ENCODE data around the gene STAC3. TPM values are rescaled to one million over a fixed set of nuclear protein-coding genes. Genes with fewer than 3 reads are reported as not detected.

The STAC3 gene
- total and polyA plus RNA-seq, 2 of the 8 experiments (the other 6 are each of a cell fraction or from before 2014, with no cell fraction given): 0.70 to 1.3 TPM

DNA sequence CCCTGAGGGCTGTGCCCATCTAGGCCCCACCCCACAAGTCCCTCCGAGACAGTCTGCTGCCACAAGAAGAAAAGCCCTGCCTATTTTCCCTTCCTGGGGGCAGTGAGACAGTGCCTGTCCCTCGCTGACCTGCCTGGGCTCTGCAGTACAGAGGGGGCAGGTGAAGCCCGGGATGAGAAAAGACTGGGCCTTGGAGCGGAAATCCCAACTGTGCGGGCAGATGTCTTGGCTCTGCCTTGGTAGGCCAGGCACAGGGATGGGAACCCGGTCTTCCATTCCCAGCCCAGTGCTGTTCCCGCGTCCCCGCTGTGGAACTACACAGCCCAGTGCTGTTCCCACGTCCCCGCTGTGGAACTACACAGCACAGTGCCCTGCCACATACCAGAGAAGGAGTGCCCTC is 47.2 kb downstream of the STAC3 start:
- no peak for TF ChIP-seq BRCA1 (IDR thresholded peaks at IDR 0.05; ENCODE audit: low read depth, low read length)
- no peak for TF ChIP-seq ASH2L (IDR thresholded peaks at IDR 0.05; ENCODE audit: low read length)
- TF ChIP-seq EP300 (IDR thresholded peaks at IDR 0.05; ENCODE audit: borderline replicate concordance in 1 of 2, low read depth in 2 of 2, low read length in 2 of 2): no peak
- CTCF ChIA-PET (ENCODE audit: partially characterized antibody): no interaction called here
- WGBS, 2 experiments (ENCODE audit: extremely low coverage in 1 of 2, insufficient coverage in 1 of 2, insufficient read length in 1 of 2, insufficient replicate concordance in 2 of 2, low coverage in 1 of 2, low lambda C conversion rate in 2 of 2, missing lambda C conversion rate in 1 of 2): 89% methylated on average over 11 of the region's 11 CpGs; no CpG with 5 or more reads in 1 of the 2 experiments

More for the DNA sequence above, 47.2 kb downstream of the STAC3 start:
- FAIRE-seq (no peak), DNase-seq (ENCODE audit: low read depth in 1 of 2, low spot score in 2 of 2) (no peak)
- H3K27ac ChIP-seq (ENCODE audit: low read depth, low read length): no peak overlapping the region
- H3K14ac ChIP-seq (ENCODE audit: insufficient read length): no peak overlapping the region
- H3K36me3 ChIP-seq (ENCODE audit: control insufficient read depth in 2 of 4, insufficient read depth in 4 of 4, low read length in 3 of 4): peaks cover 38 to 86% (median 72%) of the 10 kb centered on the region in 4 experiments
- no peak overlapping the region for H2BK120ac ChIP-seq (replicated peaks; ENCODE audit: low read depth, low read length)
- H2BK15ac ChIP-seq (ENCODE audit: low read length): no peak overlapping the region
- H3K23ac ChIP-seq (ENCODE audit: insufficient read length): no peak overlapping the region
- no peak overlapping the region for H3K9ac ChIP-seq (replicated peaks in 1 of 4; ENCODE audit: extremely low read depth in 1 of 4, low read depth in 3 of 4, low read length in 3 of 4)
- no peak overlapping the region for H4K91ac ChIP-seq (replicated peaks; ENCODE audit: insufficient read length, low read length)
- H3K4me1 ChIP-seq (replicated peaks in 1 of 4; ENCODE audit: control insufficient read depth in 3 of 4, insufficient read depth in 4 of 4, low read length in 3 of 4): no peaks in the 10 kb centered on the region
- no peaks in the 10 kb centered on the region for H3K9me3 ChIP-seq (ENCODE audit: insufficient read depth in 2 of 2, low read depth in 1 of 2, low read length in 1 of 2)
- no peak overlapping the region for H2BK12ac ChIP-seq (ENCODE audit: low read depth, low read length)
- peaks cover 10 to 22% of the 10 kb centered on the region in 2 experiments for H4K20me1 ChIP-seq (replicated peaks in 1 of 2; ENCODE audit: control insufficient read depth in 1 of 2, insufficient read depth in 2 of 2, low read length in 2 of 2)
- H4K5ac ChIP-seq (ENCODE audit: insufficient read length, low read depth, low read length): no peak overlapping the region
- no peak overlapping the region for H3K56ac ChIP-seq (replicated peaks; ENCODE audit: insufficient read length, low read depth, low read length)
- H4K8ac ChIP-seq (ENCODE audit: extremely low read depth, insufficient read depth, low read length): no peak overlapping the region
- H2BK5ac ChIP-seq (ENCODE audit: low read depth, low read length): no peak overlapping the region; the same call in 1 of the 2 replicates
- H3K79me2 ChIP-seq (ENCODE audit: control insufficient read depth in 1 of 2, insufficient read depth in 2 of 2, low read length in 2 of 2): no peaks in the 10 kb centered on the region
- H3K4ac ChIP-seq (replicated peaks; ENCODE audit: insufficient read length, low read depth, low read length): no peak overlapping the region
- H3K4me3 ChIP-seq (ENCODE audit: extremely low read depth in 1 of 4, insufficient read depth in 2 of 4, low read depth in 3 of 4, low read length in 4 of 4): no peak overlapping the region
- H3K79me1 ChIP-seq (ENCODE audit: low read depth, low read length): no peaks in the 10 kb centered on the region; the same call in 1 of the 2 replicates
- no peaks in the 10 kb centered on the region for H3K23me2 ChIP-seq (ENCODE audit: low read depth, low read length)
- POLR2A ChIA-PET (ENCODE audit: partially characterized antibody): interaction anchor here (2.8 to 6.5 kb wide), 3 partner anchors 11 to 28 kb away, joined by 5 to 33 read pairs (median 7); partner anchors contain the start of gene SHMT2
- H3K4me2 ChIP-seq (ENCODE audit: insufficient read depth in 1 of 2, low read depth in 2 of 2, low read length in 2 of 2): no peak overlapping the region
- no peaks in the 10 kb centered on the region for H3K27me3 ChIP-seq (replicated peaks in 1 of 4; ENCODE audit: control insufficient read depth in 3 of 4, extremely low read depth in 1 of 4, insufficient read depth in 3 of 4, low read length in 3 of 4)
- no peak overlapping the region for H2AK5ac ChIP-seq (ENCODE audit: low read depth, low read length)
- no peak overlapping the region for H3K18ac ChIP-seq (ENCODE audit: extremely low read depth, low read length)
- no peak overlapping the region for H2BK20ac ChIP-seq (ENCODE audit: low read length)
- H2AFZ ChIP-seq (ENCODE audit: low read length): no peak overlapping the region
